ENCODE measurements around the gene CCDC171. TPM values are rescaled to one million over a fixed set of nuclear protein-coding genes. Genes with fewer than 3 reads are reported as not detected.
"Not testable (repeated sequence)": the region's sequence is repeated elsewhere in the genome, so short reads cannot be mapped to it uniquely, and the experiment has no call there.

Gene CCDC171
- total RNA-seq, 1 experiment from 2014 or later: 0.80 TPM

DNA sequence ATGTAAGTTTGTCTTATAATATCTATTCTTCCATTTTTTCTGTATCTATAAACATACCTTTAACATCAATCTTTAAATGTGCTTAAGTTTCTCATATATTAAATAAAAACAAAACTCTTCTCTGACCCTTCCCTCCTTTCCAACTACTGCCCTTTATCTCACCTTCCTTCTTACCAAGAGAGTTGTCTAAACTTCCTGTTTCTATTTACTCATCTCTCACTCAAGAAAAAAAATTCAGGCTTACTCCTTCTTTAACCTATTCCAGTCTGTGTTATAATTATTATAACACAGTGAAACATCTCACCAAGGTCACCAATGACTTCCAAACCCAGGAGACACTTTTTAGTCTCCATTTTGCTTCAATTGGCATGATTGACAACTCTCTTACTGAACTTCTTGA, 140.9 kb downstream of the CCDC171 start:
- no peak for DNase-seq (ENCODE audit: low read depth)

DNA sequence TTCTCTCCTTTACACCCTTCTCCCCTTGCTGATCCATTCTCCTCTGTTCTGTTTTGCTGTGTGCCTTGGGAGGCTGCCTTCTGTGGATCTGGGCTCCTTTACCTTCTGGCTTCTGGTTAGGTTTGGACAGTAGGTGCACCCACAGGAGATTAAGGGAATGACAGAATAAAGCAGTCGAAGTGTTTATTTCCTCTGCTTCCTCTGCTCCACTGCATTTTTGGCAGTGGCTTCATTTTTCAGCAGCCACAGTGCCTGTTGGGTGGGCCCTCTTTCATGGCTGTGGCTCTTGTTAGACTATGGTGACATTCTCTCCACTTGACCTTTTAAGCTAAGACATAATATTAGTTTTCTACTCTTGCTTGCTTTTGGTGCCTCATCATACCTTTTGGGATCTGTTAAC, 144.1 kb downstream of the CCDC171 start:
- DNase-seq (ENCODE audit: low read depth): peak; percentile 69

DNA sequence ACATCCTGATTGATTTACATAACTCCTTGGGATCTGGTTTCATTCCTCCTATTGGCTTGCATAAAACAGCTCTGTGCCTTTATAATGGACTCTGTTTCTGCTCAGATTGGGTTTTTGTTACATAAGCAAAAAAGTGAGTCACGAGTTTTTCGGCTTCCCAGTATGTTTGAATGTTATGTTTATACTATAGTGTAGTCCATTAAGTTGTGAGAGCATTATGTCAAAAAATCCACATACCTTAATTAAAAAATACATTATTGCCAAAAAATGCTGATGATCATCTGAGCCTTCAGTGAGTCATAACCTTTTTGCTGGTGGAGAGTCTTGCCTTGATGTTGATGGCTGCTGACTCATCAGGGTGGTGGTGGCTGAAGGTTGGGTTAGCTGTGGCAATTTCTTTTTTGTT, 144.6 kb downstream of the CCDC171 start:
- peak; percentile 92 for DNase-seq (ENCODE audit: low read depth)

DNA sequence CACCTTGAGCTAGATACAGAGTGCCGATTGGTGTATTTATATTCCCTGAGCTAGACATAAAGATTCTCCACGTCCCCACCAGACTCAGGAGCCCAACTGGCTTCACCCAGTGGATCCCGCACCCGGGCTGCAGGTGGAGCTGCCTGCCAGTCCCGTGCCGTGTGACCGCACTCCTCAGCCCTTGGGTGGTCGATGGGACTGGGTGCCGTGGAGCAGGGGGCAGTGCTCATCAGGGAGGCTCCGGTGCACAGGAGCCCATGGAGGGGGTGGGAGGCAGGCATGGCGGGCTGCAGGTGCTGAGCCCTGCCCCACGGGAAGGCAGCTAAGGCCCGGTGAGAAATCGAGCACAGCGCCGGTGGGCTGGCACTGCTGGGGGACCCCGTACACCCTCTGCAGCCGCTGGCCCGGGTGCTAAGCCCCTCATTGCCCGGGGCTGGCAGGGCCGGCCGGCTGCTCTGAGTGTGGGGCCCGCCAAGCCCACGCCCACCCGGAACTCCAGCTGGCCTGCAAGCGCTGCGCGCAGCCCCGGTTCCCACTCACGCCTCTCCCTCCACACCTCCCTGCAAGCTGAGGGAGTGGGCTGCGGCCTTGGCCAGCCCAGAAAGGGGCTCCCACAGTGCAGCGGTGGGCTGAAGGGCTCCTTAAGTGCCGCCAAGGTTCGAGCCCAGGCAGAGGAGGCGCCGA, 147.2 kb downstream of the CCDC171 start:
- not testable (repeated sequence) for DNase-seq (ENCODE audit: low read depth)

DNA sequence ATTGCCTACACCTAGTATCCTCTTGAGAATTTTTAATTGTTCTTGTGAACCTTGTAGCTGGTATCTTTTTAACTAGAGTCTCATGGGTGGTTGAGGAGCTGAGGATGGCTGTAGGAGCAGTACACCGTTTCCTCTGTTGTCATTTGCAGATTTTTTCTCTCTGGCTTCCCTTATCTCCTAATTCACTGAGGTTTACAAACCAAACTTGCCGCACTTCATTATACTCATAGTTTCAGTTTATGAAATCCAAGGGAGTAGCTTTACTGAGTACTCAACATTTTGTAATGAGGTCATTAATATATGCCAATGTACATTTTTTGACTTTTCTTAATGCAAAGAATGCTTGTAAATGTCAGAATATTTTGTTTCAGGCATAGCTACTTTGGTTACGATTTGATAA, 154.2 kb downstream of the CCDC171 start:
- DNase-seq (ENCODE audit: low read depth): no peak

DNA sequence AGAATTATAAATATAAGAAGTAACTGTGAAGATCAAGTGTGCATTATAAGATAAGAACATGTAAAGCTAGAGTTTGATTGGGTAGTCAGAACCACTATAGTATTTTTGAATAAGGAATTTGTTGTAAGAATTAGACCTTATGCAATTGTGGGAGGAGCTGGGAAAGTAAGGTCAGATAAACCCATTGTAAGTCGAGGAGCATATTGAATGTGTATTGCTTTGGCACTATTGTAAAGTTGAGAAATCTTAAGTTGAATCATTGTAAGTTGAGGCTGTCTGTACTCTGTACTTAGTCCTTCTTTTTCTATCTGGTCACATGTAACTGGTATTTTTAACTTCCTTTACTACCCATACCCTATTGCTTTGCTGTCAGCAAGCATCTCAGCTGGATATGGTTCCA, 158.7 kb downstream of the CCDC171 start:
- DNase-seq (ENCODE audit: low read depth): no peak

DNA sequence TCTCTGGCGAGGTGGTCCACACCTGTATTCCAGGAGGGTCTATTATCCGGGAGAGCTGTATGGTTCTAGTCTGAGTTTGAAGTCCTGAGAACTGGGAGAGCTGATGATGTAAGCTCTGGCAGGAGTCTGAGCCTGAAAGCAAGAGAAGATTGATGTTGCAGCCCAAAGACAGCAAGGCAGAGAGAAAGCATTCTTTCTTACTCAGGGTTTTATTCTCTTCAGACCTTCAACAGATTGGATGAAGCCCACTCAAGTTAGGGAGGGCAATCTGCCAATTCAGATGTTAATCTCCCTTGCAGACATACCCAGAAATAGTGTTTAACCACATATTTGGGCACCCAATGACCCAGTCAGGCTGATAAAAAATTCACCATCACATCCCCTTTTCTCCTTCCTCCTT, 159.1 kb downstream of the CCDC171 start:
- DNase-seq (ENCODE audit: low read depth): no peak

DNA sequence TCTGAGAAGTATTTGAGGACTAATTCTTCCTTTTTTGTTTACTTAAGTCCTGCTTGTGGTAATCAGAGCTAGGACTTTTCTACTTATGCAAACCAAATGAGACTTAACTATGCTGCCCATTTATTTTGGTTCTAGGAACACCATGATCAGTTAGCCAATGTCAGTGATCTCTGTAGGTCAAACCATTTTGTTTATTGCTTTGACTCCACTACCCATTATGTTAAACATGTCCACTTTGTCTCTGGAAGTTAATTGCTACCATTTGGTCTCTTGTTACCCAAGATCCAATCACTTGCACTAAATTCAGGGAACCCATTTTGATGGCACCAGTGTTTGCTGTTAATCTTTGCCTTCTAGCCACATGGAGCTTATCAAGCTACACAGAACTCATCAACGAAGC, 161.9 kb downstream of the CCDC171 start:
- no peak for DNase-seq (ENCODE audit: low read depth)

DNA sequence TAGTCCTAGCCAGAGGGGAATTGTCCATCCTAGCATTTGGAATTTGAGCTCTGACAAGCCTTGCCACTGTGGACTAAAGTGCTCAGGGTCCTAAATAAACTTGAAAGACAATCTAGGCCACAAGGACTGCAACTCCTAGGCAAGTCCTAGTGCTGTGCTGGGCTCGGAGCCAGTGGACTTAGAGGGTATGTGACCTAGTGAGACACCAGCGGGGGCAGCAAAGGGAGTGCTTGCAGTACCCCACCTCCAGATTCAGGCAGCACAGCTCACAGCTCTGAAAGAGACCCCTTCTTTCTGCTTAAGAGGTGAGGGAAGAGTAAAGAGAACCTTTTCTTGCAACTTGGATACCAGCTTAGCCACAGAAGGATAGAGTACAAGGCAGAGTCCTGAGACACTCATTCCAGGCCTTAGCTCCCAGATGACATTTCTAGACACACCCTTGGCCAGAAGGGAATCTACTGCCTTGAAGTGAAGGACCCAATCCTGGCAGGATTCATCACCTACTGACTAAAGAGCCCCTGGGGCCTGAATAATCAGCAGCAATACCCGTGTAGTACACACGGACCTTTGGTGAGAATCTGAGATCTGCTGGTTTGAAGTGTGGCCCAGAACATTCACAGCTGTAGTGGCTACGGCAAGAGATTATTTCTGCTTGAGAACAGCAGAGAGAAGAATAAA, 164.6 kb downstream of the CCDC171 start:
- no peak for DNase-seq (ENCODE audit: low read depth)

DNA sequence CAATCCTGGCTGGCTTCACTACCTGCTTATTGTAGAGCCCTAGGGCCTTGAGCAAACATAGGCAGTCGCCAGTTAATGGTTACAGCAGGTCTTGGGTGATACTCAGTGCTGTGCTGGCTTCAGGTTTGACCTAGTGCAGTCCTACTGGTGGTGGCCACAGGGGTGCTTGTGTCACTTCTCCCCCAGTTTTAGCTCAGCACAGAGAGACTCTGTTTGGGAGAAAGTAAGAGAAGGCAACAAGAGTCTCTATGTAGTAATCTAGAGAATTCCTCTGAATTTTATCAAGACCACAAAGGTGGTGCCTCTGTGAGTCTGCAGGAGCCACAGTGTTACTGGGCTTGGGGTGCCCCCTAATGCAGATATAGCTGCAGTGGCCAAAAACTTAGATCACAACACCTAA, 165.6 kb downstream of the CCDC171 start:
- DNase-seq (ENCODE audit: low read depth): no peak

DNA sequence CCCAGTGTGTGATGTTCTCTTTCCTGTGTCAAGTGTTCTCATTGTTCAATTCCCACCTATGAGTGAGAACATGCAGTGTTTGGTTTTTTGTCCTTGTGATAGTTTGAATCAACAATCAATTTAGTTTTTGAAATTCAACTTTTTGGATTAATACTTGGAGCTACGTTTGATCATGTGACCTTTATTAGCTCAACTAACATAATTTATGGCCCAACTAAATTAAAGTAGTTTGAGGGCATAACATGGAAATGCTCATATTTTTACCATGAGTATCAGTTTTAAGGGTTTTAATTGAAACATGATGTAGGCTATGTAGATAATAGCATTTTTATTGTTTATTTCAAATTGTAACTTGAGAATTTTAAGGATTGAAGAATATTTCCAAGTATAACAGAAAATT, 168.0 kb downstream of the CCDC171 start:
- DNase-seq (ENCODE audit: low read depth): no peak

DNA sequence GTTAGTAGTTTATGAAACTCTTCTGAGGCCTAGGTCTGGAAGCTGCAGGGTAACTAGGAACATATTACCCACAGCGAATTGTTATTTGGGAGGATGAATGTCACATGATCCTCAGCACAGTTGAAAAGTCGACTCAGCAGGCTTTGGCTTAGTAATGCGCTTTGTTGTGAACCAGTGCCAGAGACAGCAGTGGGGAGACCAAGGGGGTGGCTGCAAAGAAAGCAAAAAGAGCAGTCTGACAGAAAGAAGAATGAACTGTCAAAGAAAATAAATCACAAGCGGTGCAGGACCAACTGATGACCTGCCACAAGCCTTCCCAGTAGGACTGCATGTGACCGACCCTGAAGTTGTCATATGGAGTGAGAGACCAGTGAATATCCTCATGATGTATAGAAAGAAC, 170.0 kb downstream of the CCDC171 start:
- no peak for DNase-seq (ENCODE audit: low read depth)

DNA sequence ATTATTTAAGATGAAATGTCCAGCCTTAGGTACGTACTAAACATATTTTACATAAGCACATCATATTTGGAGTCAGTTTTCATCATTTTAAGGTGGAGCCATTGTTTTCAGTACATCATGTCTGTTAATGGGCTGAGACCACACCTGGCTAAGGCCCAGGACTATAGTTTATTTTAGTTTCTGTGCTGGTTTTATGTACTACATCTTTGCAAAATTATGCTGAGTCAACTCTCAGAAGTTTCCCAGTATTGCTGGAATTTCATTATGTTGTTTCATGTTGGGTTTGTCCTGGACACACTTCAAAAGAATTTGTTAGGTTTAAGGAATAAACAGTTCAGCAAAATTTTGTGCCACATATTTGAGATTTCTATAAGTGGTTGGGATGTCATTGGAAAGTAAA, 171.2 kb downstream of the CCDC171 start:
- DNase-seq (ENCODE audit: low read depth): no peak

DNA sequence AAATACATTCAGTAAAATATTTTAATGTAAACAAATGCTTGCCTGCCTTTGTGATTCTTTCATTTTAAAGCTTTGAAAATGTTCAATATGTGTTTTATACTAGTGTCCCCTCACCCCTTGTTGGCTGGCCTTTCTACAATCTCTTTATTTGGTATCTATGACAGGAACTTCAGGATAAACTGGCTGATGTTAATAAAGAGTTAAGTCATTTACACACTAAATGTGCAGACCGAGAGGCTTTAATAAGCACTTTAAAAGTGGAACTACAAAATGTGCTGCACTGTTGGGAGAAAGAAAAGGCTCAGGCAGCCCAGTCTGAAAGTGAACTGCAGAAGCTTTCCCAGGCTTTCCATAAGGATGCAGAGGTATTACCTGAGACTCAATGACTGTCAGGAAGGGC, 171.8 kb downstream of the CCDC171 start:
- DNase-seq (ENCODE audit: low read depth): no peak

DNA sequence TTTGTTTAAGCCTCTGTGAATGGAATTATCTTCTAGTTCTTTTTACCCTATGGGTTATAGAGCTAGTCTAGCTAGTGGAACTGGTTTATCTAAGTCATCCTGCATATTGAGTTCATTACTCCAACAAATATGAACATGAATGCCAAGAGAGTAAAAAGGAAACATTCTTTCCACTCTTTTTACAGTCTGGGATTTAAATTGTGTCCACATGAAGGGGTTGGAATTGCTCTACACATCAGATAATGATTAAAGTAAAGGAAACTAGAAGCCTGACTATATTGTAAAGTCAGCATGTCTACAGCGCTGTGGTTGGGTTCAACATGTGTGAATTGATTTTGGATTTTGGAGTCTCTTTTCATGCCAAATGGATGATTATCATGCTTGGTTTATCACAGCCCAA, 173.1 kb downstream of the CCDC171 start:
- no peak for DNase-seq (ENCODE audit: low read depth)

DNA sequence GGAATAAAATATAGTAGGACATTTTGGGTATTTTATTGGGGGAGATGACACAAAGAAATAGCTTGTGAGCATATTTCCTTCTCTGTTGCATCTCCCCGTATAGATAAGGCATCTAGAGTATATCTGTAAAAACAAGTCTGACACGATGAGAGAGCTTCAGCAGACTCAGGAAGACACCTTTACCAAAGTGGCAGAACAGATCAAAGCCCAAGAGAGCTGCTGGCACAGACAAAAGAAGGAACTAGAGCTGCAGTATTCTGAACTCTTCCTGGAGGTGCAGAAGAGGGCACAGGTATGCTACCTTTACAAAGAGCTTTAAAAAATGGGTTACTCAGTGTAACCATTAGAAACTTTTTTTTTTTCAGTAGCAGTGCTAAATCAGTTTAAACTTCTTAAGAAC, 176.7 kb downstream of the CCDC171 start:
- DNase-seq (ENCODE audit: low read depth): no peak

DNA sequence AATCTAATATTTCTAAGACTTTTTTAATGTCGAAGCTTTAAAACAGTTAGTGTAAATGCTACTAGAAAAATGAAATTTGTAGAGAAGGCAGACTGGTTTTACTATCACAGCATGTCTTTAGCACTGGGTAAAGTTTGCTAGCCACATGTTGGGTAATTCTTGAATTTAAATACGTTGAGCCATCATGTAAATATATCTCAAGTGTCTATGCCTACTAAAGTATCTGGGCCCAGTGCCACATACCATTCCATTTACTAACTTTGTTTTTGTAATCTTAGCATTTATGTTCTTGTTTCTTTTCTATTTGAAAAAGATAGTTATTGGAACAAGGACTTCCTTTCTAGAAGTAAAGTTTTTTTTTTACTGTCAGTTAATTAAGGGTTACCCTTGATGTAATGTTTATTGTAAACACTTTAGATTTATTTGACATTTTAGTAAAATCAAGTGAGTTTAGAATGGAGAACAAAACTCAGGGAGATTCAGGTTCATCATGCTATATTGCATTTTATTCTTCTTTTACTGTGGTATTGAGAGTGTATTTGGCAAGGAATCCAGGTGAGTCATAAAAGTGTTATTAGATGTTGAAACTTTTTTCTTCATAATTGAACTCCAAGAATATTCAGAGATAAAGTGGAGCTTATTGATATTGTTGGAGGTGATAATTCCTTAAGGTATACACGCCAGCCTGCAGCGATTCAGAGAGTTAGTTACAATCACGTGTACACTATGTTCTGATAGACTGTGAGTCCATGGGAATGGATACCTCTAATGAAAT, 182.4 kb downstream of the CCDC171 start:
- DNase-seq (ENCODE audit: low read depth): peak; percentile 72

DNA sequence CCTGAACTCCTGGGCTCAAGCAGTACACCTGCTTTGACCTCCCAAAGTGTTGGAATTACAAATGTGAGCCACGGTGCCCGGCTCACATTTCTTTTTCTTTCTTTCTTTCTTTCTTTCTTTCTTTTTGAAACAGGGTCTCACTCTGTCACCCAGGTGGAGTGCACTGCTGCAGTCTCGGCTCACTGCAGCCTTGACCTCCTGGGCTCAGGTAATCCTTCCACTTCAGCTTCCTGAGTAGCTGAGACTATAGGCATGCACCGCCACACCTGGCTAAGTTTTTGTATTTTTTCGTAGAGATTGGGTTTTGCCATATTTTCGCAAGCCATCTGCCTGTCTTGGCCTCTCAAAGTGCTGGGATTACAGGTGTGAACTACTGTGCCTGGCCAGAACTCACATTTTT, 183.7 kb downstream of the CCDC171 start:
- DNase-seq (ENCODE audit: low read depth): no peak

DNA sequence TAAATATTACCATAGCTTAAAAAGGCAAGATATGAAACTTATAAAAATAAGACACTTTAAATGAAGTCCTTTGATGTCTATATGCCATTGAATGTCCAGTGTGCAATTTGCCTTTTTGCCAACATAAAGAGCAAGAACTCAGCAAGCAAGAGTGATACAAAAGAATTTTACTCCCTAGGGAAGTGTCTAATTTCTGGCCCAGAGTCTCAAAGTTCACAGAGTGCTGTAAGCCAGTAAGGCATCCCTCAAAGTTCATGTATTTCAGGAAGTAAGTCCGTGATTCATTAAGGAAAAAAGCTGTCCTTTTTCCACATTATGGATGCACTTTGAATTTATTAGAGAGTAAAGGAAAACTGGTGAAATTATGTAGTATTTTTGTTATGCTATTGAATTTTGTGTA, 185.2 kb downstream of the CCDC171 start:
- DNase-seq (ENCODE audit: low read depth): no peak

DNA sequence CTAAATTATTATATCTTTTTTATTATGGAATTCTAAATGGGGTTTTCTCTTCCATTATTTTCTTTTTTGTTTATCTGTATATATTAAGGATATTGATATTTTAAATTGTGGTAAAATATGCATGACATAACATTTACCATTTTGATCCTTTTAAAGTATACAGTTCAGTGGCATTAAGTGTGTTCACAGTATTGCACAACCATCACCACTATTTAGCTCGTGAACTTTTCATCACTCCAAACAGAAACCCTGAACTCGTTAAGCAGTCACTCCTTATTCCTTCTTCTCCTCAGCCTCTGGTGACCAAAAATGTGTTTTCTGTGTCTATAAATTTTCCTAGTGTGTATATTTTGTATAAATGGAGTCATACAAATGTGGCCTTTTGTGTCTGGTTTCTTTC, 188.2 kb downstream of the CCDC171 start:
- DNase-seq (ENCODE audit: low read depth): no peak

DNA sequence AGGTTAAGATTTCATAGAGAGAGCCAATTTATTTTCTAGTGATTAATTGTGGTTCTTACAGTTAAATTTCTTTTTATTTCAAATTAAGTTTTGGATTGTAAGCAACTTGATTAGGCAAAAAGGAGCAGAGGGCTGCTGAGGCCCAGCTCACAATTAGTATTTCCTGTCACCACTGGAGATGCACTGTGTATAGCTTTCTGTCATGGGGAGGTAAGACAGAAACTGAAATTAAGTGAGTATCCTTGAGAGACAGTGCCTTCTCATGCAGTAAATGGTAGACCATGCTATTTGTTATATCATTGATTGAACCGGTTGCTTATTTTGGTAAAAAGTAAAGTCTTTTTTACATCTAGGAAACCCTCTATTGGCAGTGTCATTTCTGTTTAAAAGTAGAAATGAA, 190.7 kb downstream of the CCDC171 start:
- no peak for DNase-seq (ENCODE audit: low read depth)

DNA sequence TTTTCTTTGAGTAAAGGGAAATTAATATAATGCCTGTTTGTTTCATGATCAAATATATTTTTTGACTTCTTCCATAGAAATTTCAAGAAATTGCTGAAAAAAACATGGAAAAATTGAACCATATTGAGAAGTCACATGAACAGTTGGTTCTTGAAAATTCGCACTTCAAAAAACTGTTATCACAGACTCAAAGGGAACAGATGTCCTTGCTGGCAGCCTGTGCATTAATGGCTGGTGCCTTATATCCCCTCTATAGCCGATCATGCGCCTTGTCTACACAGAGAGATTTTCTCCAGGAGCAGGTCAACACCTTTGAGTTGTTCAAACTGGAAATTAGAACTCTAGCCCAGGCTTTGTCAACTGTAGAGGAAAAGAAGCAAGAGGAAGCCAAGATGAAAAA, 191.4 kb downstream of the CCDC171 start:
- DNase-seq (ENCODE audit: low read depth): no peak

DNA sequence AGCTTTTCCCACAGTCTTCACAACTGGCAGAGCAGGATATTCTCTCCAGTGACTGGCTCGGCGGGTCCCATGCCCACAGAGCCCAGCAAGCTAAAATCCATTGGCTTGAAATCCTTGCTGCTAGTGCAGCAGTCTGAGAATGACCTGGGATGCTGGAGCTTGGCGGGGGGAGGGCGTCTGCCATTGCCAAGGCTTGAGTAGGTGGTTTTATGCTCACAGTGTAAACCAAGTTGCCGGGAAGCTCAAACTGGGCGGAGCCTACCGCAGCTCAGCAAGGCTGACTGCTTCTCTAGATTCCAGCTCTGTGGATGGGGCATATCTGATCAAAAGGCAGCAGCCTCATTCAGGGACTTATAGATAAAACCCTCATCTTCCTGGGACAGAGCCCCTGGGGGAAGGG, 194.1 kb downstream of the CCDC171 start:
- DNase-seq (ENCODE audit: low read depth): no peak
